ENCODE measurements around the gene ANKRD13C.

The ANKRD13C gene

DNA sequence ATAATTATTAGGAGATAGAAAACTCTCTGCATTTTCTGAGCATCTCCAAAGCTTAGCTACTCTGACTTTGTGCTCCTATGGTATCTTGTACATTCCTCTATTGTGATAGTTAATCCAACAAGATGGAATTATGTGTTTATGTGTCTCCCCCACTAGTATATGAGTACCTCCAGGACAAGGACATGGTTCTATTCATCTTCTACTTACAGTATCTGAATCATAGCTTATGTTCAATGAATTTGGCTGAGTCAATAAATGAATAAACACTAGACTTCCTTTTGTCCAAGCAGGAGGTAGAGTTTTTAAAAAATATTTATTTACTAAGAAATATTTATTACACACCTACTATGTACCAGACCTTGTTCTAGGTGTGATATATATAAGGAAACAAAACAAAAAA, 38.1 kb upstream of the ANKRD13C start:
- no peak for TF ChIP-seq CTCF (IDR thresholded peaks at IDR 0.05; ENCODE audit: low read depth, low read length, missing control alignments)
- in situ Hi-C loops (cut with HindIII; ENCODE audit: low pct_ligation_motif_present, low sequenced_read_pairs) = no loop called here
- H3K4me3 ChIP-seq (ENCODE audit: low read depth, low read length) = no peak overlapping the region
- no peaks in the 10 kb centered on the region for H3K27me3 ChIP-seq (replicated peaks)
- H3K27ac ChIP-seq = no peak overlapping the region
- no peaks in the 10 kb centered on the region for H3K36me3 ChIP-seq (replicated peaks)
- DNase-seq = no peak

GRCh38 chr1:70387507-70387906, 33.0 kb upstream of the ANKRD13C start:
- Histone ChIP-seq H3K4me3 (ENCODE audit: low read depth, low read length) (no peak overlapping the region), H3K27me3 (replicated peaks) (no peaks in the 10 kb centered on the region), H3K27ac (no peak overlapping the region), H3K36me3 (replicated peaks) (no peaks in the 10 kb centered on the region)
- no peak for DNase-seq
- in situ Hi-C loops (cut with HindIII; ENCODE audit: low pct_ligation_motif_present, low sequenced_read_pairs) = no loop called here
- no peak for TF ChIP-seq CTCF (IDR thresholded peaks at IDR 0.05; ENCODE audit: low read depth, low read length, missing control alignments)

DNA sequence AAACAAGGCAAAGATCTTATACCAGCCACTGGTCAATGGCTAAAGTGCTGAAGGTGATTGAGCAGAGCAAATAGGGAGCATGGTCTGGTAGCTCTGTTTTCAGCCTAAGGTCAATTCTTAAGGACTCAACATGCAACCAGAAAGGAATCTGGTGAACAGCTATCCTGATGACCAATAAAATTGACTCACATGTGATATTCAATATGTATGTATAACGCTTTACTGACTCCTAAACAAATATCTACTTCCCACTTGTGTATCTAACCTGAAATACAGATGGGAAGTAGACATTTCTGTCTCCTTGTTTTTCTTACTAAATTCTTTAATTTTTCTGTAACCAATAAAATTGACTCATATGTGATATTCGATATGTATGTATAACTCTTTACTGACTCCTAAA, 31.6 kb upstream of the ANKRD13C start:
- Histone ChIP-seq H3K36me3 (replicated peaks) (no peaks in the 10 kb centered on the region), H3K27ac (no peak overlapping the region), H3K27me3 (replicated peaks) (no peaks in the 10 kb centered on the region), H3K4me3 (ENCODE audit: low read depth, low read length) (no peak overlapping the region)
- no peak for DNase-seq
- TF ChIP-seq CTCF (IDR thresholded peaks at IDR 0.05; ENCODE audit: low read depth, low read length, missing control alignments) = no peak
- in situ Hi-C loops (cut with HindIII; ENCODE audit: low pct_ligation_motif_present, low sequenced_read_pairs) = no loop called here

- Histone ChIP-seq H3K36me3 (replicated peaks) (no peaks in the 10 kb centered on the region), H3K4me3 (ENCODE audit: low read depth, low read length) (no peak overlapping the region), H3K27ac (no peak overlapping the region), H3K27me3 (replicated peaks) (no peaks in the 10 kb centered on the region)
- in situ Hi-C loops (cut with HindIII; ENCODE audit: low pct_ligation_motif_present, low sequenced_read_pairs) = no loop called here
- no peak for TF ChIP-seq CTCF (IDR thresholded peaks at IDR 0.05; ENCODE audit: low read depth, low read length, missing control alignments)
- DNase-seq = no peak
Measured at GRCh38 chr1:70385477-70385876, 31.0 kb upstream of the ANKRD13C start.

DNA sequence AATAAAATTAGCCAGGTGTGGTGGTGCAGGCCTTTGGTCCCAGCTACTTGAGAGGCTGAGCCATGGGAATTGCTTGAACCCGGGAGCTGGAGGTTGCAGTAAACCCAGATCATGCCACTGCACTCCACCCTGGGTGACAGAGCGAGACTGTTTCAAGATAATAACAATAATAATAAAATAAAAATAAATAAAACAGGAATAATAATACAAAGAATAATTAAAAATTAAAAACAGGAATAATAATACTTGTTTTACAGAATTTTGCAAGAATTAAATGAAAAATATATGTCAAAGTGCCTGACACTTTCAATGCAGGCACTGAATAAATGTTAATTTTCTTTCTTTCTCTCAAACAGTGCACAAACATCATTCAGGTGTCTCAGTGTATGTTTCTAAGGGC, 30.0 kb upstream of the ANKRD13C start:
- Histone ChIP-seq H3K27ac (no peak overlapping the region), H3K27me3 (replicated peaks) (no peaks in the 10 kb centered on the region), H3K36me3 (replicated peaks) (no peaks in the 10 kb centered on the region), H3K4me3 (ENCODE audit: low read depth, low read length) (no peak overlapping the region)
- no peak for DNase-seq
- no peak for TF ChIP-seq CTCF (IDR thresholded peaks at IDR 0.05; ENCODE audit: low read depth, low read length, missing control alignments)
- in situ Hi-C loops (cut with HindIII; ENCODE audit: low pct_ligation_motif_present, low sequenced_read_pairs) = no loop called here

GRCh38 chr1:70383483-70383882, 29.0 kb upstream of the ANKRD13C start:
- H3K27me3 ChIP-seq (replicated peaks) = no peaks in the 10 kb centered on the region
- in situ Hi-C loops (cut with HindIII; ENCODE audit: low pct_ligation_motif_present, low sequenced_read_pairs) = no loop called here
- H3K4me3 ChIP-seq (ENCODE audit: low read depth, low read length) = no peak overlapping the region
- H3K36me3 ChIP-seq (replicated peaks) = no peaks in the 10 kb centered on the region
- H3K27ac ChIP-seq = no peak overlapping the region
- DNase-seq = no peak
- TF ChIP-seq CTCF (IDR thresholded peaks at IDR 0.05; ENCODE audit: low read depth, low read length, missing control alignments) = no peak

Data from brain microvascular endothelial cell (primary cell).